ENCODE measurements around the gene CACNA2D3.
"Not testable (repeated sequence)": the region's sequence is repeated elsewhere in the genome, so short reads cannot be mapped to it uniquely, and the experiment has no call there.

CACNA2D3 gene

GRCh38 chr3:54122324-54123002 is at the start of gene CACNA2D3:
CACNA2D3 (plus strand) TSS chr3:54122552.
- DNase-seq (ENCODE audit: low read depth in 2 of 2): no peak

- DNase-seq (ENCODE audit: low read depth in 2 of 2): no peak
These were observed 49.0 kb upstream of the CACNA2D3 start for GRCh38 chr3:54073386-54073785.

- no peak for DNase-seq (ENCODE audit: low read depth in 2 of 2)
These were observed 43.0 kb upstream of the CACNA2D3 start for GRCh38 chr3:54079314-54079713.

- no peak for DNase-seq (ENCODE audit: low read depth in 2 of 2)
These were observed 42.5 kb upstream of the CACNA2D3 start for GRCh38 chr3:54079730-54080325.

- DNase-seq (ENCODE audit: low read depth in 2 of 2): no peak
These were observed 38.4 kb upstream of the CACNA2D3 start for GRCh38 chr3:54083921-54084320.

- DNase-seq (ENCODE audit: low read depth in 2 of 2): no peak
These were observed 36.4 kb upstream of the CACNA2D3 start for GRCh38 chr3:54085936-54086335.

GRCh38 chr3:54086652-54087405 is 35.5 kb upstream of the CACNA2D3 start:
- no peak for DNase-seq (ENCODE audit: low read depth in 2 of 2)

GRCh38 chr3:54087581-54088410 is 34.6 kb upstream of the CACNA2D3 start:
- no peak for DNase-seq (ENCODE audit: low read depth in 2 of 2)

- no peak for DNase-seq (ENCODE audit: low read depth in 2 of 2)
These were observed 28.7 kb upstream of the CACNA2D3 start for GRCh38 chr3:54093491-54094248.

GRCh38 chr3:54094926-54095325 is 27.4 kb upstream of the CACNA2D3 start:
- no peak for DNase-seq (ENCODE audit: low read depth in 2 of 2)

GRCh38 chr3:54099381-54099780 is 23.0 kb upstream of the CACNA2D3 start:
- DNase-seq (ENCODE audit: low read depth in 2 of 2): no peak

GRCh38 chr3:54104084-54104483 is 18.3 kb upstream of the CACNA2D3 start:
- DNase-seq (ENCODE audit: low read depth in 2 of 2): no peak

- not testable (repeated sequence) for DNase-seq (ENCODE audit: low read depth in 2 of 2)
These were observed 6.2 kb upstream of the CACNA2D3 start for GRCh38 chr3:54116129-54116528.

- no peak for DNase-seq (ENCODE audit: low read depth in 2 of 2)
These were observed 1.5 kb upstream of the CACNA2D3 start for GRCh38 chr3:54120657-54121413.

- no peak for DNase-seq (ENCODE audit: low read depth in 2 of 2)
These were observed 683 bp upstream of the CACNA2D3 start for GRCh38 chr3:54121414-54122323.

- DNase-seq (ENCODE audit: low read depth in 2 of 2): no peak
These were observed 837 bp downstream of the CACNA2D3 start for GRCh38 chr3:54123003-54123775.

GRCh38 chr3:54123776-54124196 is 1.4 kb downstream of the CACNA2D3 start:
- no peak for DNase-seq (ENCODE audit: low read depth in 2 of 2)

- no peak for DNase-seq (ENCODE audit: low read depth in 2 of 2)
These were observed 2.9 kb downstream of the CACNA2D3 start for GRCh38 chr3:54125300-54125699.

- DNase-seq (ENCODE audit: low read depth in 2 of 2): no peak
These were observed 4.2 kb downstream of the CACNA2D3 start for GRCh38 chr3:54126551-54126950.
